Measurements from ENCODE around the gene OR52H1.

Gene OR52H1

DNA sequence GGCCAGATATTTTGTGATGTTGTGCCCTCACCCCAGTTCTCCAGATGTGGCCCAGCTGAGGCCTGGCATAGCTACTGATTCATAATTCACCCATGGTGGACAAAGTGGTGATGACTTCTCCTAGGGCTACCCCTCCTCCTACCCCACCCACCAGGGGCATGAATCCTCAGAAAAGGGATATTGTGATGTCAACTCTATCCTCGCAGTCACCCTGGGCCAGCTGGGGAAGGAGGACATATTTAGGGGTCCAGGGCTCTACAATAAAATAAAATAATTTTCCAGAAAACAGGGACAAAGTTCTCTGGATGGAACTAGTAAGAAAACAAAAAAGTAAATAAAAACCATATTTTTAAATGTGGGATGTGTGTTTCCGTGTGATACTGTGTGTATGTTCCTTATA lies 31.7 kb downstream of the OR52H1 start, which contains the start of gene UBQLNL:
Gene UBQLNL (minus strand): TSS at position 101 of the 400 bp plus-strand sequence. CDS start 258 bp downstream, outside the sequence.
- no peak for DNase-seq (ENCODE audit: low spot score)
- H3K4me3 ChIP-seq, result no peak within 1 kb of the TSS
- H3K27ac ChIP-seq, result no peak within 1 kb of the TSS
- TF ChIP-seq, protein P1, sequence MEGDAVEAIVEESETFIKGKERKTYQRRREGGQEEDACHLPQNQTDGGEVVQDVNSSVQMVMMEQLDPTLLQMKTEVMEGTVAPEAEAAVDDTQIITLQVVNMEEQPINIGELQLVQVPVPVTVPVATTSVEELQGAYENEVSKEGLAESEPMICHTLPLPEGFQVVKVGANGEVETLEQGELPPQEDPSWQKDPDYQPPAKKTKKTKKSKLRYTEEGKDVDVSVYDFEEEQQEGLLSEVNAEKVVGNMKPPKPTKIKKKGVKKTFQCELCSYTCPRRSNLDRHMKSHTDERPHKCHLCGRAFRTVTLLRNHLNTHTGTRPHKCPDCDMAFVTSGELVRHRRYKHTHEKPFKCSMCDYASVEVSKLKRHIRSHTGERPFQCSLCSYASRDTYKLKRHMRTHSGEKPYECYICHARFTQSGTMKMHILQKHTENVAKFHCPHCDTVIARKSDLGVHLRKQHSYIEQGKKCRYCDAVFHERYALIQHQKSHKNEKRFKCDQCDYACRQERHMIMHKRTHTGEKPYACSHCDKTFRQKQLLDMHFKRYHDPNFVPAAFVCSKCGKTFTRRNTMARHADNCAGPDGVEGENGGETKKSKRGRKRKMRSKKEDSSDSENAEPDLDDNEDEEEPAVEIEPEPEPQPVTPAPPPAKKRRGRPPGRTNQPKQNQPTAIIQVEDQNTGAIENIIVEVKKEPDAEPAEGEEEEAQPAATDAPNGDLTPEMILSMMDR (IDR thresholded peaks at IDR 0.05), result no peak

GRCh38 chr11:5514841-5515240 lies 33.5 kb downstream of the OR52H1 start:
- no peak for DNase-seq (ENCODE audit: low spot score)
- no peak overlapping the region for H3K27ac ChIP-seq
- no peak overlapping the region for H3K4me3 ChIP-seq
- TF ChIP-seq, protein P1 (IDR thresholded peaks at IDR 0.05), result no peak

- no peak for DNase-seq (ENCODE audit: low spot score)
- H3K27ac ChIP-seq, result no peak within 1 kb of the TSS
- TF ChIP-seq, protein P1 (IDR thresholded peaks at IDR 0.05), result no peak
- H3K4me3 ChIP-seq, result no peak within 1 kb of the TSS
These were observed 38.5 kb downstream of the OR52H1 start, which contains the start of gene UBQLN3 for GRCh38 chr11:5509803-5510202. TSS of gene UBQLN3 (minus strand) at chr11:5509957. CDS start at chr11:5509558, 399 bp downstream.

- no peak for DNase-seq (ENCODE audit: low spot score)
- TF ChIP-seq, protein P1 (IDR thresholded peaks at IDR 0.05), result no peak
- no peak overlapping the region for H3K4me3 ChIP-seq
- H3K27ac ChIP-seq, result no peak overlapping the region
These were observed 39.7 kb downstream of the OR52H1 start for GRCh38 chr11:5508605-5509004.

DNA sequence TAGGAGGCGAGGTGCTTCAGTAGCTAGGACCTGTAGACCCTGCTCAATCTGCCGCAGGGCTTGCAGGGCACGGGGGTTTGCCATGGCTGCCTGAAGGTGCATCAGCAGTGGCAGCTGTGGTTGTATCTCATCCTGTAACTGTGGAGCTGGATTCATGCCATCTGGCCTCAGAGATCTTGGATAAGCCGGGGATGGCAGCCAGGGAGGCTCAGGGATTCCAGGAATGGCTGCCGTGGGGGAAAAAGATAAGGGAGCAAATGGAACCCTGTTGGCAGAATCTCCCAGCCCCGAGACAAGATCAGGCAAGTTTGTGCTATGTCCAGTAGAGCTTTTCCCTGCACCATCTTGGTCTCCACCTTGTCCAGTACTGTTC lies 40.4 kb downstream of the OR52H1 start:
- H3K4me3 ChIP-seq, result no peak overlapping the region
- no peak for DNase-seq (ENCODE audit: low spot score)
- no peak overlapping the region for H3K27ac ChIP-seq
- TF ChIP-seq, protein P1 (IDR thresholded peaks at IDR 0.05), result no peak

GRCh38 chr11:5507177-5507932 lies 41.0 kb downstream of the OR52H1 start:
- TF ChIP-seq, protein P1 (IDR thresholded peaks at IDR 0.05), result no peak
- Histone ChIP-seq H3K27ac (no peak overlapping the region), H3K4me3 (no peak overlapping the region)
- DNase-seq (ENCODE audit: low spot score), result no peak

Data from coronary artery (tissue), 2 donors.